KMS-11 (cell line): ENCODE results near the gene TBCD.

Experiments
- H2AFZ ChIP-seq: fragments of 200-600 bp; sonication (generic); 2 replicates; pipeline ENCODE4 v1.6.1; 2016; ENCODE audit warnings: antibody characterized with exemption, mixed run types, low read depth
- H3K27ac ChIP-seq: fragments of 200-600 bp; sonication (generic); 2 replicates; pipeline ENCODE4 v1.6.1; 2016; ENCODE audit warnings: mild to moderate bottlenecking, mixed run types
- H3K27me3 ChIP-seq: fragments of 200-600 bp; sonication (generic); 2 replicates; pipeline ENCODE4 v1.6.1; 2017; ENCODE audit warnings: mild to moderate bottlenecking, low read depth, mixed run types, moderate library complexity; ENCODE audit not compliant: insufficient read depth
- H3K36me3 ChIP-seq: fragments of 200-600 bp; sonication (generic); 2 replicates; pipeline ENCODE4 v1.6.1; 2017; ENCODE audit warnings: mild to moderate bottlenecking, mixed run types; ENCODE audit not compliant: insufficient read depth
- H3K4me1 ChIP-seq: fragments of 200-600 bp; sonication (generic); 2 replicates; pipeline ENCODE4 v1.6.1; 2016; ENCODE audit warnings: mild to moderate bottlenecking, low read depth, mixed run types; ENCODE audit not compliant: poor library complexity, severe bottlenecking
- H3K4me2 ChIP-seq: fragments of 200-600 bp; sonication (generic); 2 replicates; pipeline ENCODE4 v1.7.0; 2016; ENCODE audit warnings: mild to moderate bottlenecking, mixed run types
- H3K4me3 ChIP-seq: fragments of 200-600 bp; sonication (generic); IDR thresholded peaks from 2 replicates; pipeline ENCODE4 v1.6.1; 2017; ENCODE audit warnings: low read depth, low read length, mixed read lengths; ENCODE audit not compliant: insufficient read depth
- H3K79me2 ChIP-seq: fragments of 200-600 bp; sonication (generic); 2 replicates; pipeline ENCODE4 v1.6.1; 2016; ENCODE audit warnings: low read depth, mixed run types; ENCODE audit not compliant: insufficient read depth
- H3K9ac ChIP-seq: fragments of 200-600 bp; sonication (generic); 2 replicates; pipeline ENCODE4 v1.6.1; 2016; ENCODE audit warnings: mild to moderate bottlenecking, mixed run types
- H4K20me1 ChIP-seq: fragments of 200-600 bp; sonication (generic); 2 replicates; pipeline ENCODE4 v1.6.1; 2016; ENCODE audit warnings: mild to moderate bottlenecking, mixed run types; ENCODE audit not compliant: insufficient read depth
- TF ChIP-seq, protein P1 (sequence below): fragments of 200-600 bp; sonication (generic); conservative IDR thresholded peaks from 2 replicates; pipeline ENCODE4 v1.6.1; 2017; ENCODE audit warnings: low read depth, mild to moderate bottlenecking, antibody characterized with exemption, low read length, moderate library complexity, mixed read lengths

The TBCD gene

DNA sequence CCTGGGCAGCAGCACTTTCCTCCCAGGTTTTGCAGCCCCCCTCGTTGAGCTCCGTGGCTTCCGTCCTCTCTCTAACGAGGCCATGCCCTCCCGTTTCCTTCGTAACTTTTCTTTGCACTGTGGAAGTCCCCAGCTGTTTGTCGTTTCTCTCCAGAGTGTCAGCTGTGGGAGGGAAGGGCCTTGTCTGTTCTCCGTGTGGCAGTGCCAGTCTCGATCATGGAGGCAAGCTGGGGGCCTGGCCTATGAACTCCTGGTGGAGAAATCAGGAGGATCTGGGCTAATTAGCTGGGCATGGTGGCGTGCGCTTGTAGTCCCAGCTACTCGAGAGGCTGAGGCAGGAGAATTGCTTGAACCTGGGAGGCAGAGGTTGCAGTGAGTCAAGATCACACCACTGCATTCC, 28.3 kb downstream of the TBCD start:
- Histone ChIP-seq H2AFZ (no peak overlapping the region), H3K4me3 (no peak overlapping the region), H3K79me2 (no peaks in the 10 kb centered on the region), H3K4me2 (no peak overlapping the region), H4K20me1 (no peaks in the 10 kb centered on the region), H3K27me3 (no peaks in the 10 kb centered on the region), H3K9ac (no peak overlapping the region), H3K4me1 (peaks cover 5% of the 10 kb centered on the region), H3K27ac (no peak overlapping the region), H3K36me3 (no peaks in the 10 kb centered on the region)
- TF ChIP-seq, protein P1, sequence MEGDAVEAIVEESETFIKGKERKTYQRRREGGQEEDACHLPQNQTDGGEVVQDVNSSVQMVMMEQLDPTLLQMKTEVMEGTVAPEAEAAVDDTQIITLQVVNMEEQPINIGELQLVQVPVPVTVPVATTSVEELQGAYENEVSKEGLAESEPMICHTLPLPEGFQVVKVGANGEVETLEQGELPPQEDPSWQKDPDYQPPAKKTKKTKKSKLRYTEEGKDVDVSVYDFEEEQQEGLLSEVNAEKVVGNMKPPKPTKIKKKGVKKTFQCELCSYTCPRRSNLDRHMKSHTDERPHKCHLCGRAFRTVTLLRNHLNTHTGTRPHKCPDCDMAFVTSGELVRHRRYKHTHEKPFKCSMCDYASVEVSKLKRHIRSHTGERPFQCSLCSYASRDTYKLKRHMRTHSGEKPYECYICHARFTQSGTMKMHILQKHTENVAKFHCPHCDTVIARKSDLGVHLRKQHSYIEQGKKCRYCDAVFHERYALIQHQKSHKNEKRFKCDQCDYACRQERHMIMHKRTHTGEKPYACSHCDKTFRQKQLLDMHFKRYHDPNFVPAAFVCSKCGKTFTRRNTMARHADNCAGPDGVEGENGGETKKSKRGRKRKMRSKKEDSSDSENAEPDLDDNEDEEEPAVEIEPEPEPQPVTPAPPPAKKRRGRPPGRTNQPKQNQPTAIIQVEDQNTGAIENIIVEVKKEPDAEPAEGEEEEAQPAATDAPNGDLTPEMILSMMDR: no peak

DNA sequence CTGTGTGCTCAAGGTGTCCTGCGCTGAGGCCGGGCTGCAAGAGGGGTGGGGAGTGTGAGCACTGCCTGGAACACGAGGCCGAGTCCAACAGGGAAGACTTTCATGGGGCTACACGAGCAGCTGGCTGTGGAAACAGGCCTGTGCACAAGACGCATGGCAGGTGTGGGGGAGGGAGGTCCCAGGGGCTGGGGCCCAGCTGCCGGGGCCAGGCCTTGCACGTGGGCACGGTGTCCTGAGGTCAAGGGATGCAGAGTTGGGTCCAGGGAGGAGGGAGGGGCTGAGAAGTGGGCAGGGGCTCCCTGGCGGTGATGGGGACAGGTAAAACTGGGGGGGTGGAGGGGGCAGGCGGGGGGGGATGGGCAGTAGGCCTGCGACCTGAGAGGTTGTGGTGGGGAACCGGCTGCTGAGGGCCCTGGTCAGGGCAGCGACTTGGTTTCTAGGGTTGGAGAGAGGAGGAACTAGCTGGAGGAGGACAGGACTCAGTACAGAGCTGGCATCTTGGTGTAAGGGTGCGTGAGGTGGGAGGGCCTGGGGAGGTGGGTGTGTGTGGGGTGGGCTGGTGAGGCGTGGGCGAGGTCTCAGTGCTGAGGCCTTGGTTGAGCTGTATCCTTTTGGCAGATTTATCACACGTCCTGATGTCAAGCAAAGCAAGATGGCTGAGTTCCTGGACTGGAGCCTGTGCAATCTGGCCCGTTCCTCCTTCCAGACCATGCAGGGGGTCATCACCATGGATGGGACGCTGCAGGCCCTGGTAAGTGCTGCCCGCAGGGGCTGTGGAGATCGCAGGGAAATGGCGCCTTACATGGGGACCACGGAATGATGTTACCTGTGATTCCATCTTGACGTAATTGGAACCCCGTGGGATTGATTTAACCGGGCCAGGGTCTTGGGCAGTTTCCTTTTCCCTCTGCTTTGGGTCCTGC, 29.4 kb downstream of the TBCD start:
- TF ChIP-seq, protein P1: no peak
- peaks cover 13% of the 10 kb centered on the region for H3K4me1 ChIP-seq

DNA sequence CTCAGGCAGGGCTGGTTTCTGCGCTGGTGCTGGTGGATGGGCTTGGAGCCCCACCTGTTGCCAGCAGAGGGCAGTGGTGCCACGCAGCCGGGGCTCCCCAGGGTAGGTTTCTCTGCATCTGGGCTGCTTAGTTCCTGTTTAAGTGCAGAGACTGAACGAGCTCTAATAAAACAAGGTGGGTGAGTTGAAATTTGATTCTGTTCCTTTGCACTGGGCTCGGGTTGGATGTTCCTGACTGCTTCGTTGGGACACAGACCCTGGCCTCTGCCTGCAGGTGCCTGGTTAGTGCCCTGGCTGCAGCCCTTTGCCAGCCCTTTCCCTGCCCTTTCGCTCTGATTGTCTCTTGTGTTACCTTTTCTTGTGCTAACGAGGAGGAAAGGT, 30.0 kb downstream of the TBCD start:
- Histone ChIP-seq H3K27ac (no peak overlapping the region), H3K36me3 (no peaks in the 10 kb centered on the region), H3K9ac (no peak overlapping the region)

More for the DNA sequence above, 29.4 kb downstream of the TBCD start:
- Histone ChIP-seq H4K20me1 (no peaks in the 10 kb centered on the region), H3K27me3 (no peaks in the 10 kb centered on the region), H3K36me3 (no peaks in the 10 kb centered on the region), H3K9ac (no peak overlapping the region), H2AFZ (no peak overlapping the region), H3K27ac (no peak overlapping the region), H3K4me3 (no peak overlapping the region), H3K4me2 (no peak overlapping the region), H3K79me2 (no peaks in the 10 kb centered on the region)

DNA sequence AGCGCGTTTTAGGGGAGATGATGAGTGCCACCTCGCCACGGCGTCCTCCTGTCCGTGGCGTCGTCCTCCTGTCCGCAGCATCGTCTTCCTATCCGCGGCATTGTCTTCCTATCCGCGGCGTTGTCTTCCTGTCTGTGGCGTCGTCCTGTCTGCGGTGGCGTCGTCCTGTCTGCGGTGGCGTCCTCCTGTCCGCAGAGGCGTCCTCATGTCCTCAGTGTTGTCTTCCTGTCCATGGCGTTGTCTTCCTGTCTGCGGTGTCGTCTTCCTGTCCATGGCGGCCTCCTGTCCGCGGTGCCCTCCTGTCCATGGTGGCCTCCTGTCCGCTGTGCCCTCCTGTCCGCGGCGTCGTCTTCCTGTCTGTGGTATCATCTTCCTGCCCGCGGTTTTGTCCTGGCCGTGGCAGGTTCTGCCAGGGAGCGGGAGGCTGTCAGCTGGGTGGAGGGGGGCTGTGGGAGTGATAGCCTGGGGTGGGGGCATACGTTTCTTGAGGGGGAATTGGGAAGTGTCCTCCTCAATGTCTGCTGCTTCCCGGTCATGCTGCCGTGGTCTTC, 30.9 kb downstream of the TBCD start:
- Histone ChIP-seq H3K9ac (no peak overlapping the region), H3K4me3 (no peak overlapping the region), H3K4me1 (peaks cover 26% of the 10 kb centered on the region), H3K36me3 (no peaks in the 10 kb centered on the region), H3K27ac (no peak overlapping the region), H3K79me2 (no peaks in the 10 kb centered on the region), H3K27me3 (no peaks in the 10 kb centered on the region), H3K4me2 (no peak overlapping the region), H2AFZ (no peak overlapping the region), H4K20me1 (no peaks in the 10 kb centered on the region)
- TF ChIP-seq, protein P1: no peak

More for the DNA sequence above, 30.0 kb downstream of the TBCD start:
- TF ChIP-seq, protein P1: peak; percentile 98
- Histone ChIP-seq H3K79me2 (no peaks in the 10 kb centered on the region), H3K4me1 (peaks cover 18% of the 10 kb centered on the region), H2AFZ (no peak overlapping the region), H3K27me3 (no peaks in the 10 kb centered on the region), H4K20me1 (no peaks in the 10 kb centered on the region), H3K4me2 (no peak overlapping the region), H3K4me3 (no peak overlapping the region)
